ENCODE data around the gene IRAK2.

GRCh38 chr3:10226293-10226692 lies 61.6 kb downstream of the IRAK2 start:
- no peak for TF ChIP-seq CTCF (conservative IDR thresholded peaks at IDR 0.05; ENCODE audit: low read length)
- TF ChIP-seq EZH2phosphoT487 (IDR thresholded peaks at IDR 0.05; ENCODE audit: borderline replicate concordance, low read depth, low read length): no peak

Data from OCI-LY7 (cell line).